Amniotic epithelial cell (primary cell): ENCODE data around the gene BRAF.
"Not testable (repeated sequence)": the region's sequence is repeated elsewhere in the genome, so short reads cannot be mapped to it uniquely, and the experiment has no call there.

Experiments used
- DNase-seq: peaks from one replicate; pipeline ENCODE4 v3.0.0-alpha.2; 2010; ENCODE audit warnings: low read depth

The BRAF gene

DNA sequence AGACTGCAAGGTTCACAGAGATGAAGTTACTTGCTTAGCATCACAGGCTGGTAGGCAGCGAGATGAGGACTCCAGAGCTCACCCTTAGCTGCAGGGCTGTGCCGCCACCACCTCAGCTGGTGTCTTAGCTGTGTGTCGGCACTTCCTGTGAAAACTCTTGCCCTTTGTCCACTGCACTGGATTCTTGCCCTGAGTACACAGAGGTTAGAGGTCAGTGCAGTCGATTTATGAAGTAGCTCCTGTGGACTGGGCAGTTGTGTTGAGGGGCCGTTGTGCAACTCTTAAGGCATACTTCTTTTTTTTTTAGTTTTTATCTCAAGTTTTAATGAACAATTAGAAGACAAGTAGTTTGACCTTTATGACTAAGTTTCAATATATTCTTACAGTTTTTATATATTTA lies 217.6 kb downstream of the BRAF start:
- peak; percentile 7 for DNase-seq

DNA sequence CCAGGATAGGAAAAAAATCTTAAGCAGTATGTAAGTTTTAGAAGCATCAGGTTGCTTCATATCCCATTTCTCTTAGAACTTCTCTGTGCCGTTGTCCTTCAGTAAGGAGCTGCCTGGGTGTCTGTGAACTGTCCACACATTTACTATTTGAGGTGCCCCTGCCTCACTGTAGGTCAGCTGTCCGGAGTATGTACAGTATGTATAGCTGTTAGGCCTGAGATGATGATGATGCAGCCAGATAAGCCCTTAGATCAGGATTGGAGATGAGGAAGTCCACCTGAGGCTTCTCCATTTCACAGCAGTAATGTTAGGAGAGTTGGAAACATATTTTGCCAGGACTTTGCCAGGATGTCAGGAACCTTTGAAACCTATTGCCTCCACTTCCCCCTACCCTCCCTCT lies 220.5 kb downstream of the BRAF start:
- no peak for DNase-seq

DNA sequence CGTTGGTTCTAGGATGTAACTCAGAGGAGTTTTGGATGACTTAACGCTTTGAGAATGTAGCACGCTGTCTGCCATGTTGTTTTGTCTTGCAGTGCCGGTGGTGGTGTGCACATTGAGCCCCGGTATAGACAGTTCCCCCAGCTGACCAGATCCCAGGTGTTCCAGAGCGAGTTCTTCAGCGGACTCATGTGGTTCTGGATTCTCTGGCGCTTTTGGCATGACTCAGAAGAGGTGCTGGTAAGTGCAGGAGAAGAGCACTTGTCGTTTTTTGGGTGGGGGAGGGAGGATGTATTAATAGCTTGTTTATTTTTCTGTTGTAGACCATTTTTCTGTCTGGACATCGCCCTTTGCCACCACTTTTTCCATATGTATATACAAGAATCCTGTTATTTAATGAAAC lies 222.0 kb downstream of the BRAF start:
- DNase-seq, result no peak

DNA sequence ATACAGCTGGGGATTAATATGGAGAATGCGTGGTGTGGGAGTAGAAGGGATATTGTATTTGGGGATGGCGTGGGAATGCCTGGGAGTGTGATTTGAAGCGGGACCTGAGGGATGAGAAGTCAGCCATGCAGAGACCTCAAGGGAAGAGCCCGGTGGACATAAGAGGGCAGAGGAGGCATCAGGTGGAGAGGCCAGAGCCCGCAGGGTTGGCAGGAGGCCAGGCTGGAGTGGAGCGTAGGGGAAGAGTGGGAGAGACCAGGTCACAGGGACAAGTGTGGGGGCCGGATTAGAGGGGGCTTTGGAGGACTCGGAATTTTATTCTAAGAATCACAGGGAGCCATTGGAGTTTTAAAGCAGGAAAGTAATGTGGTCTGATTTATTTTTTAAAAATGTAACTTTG lies 226.3 kb downstream of the BRAF start:
- DNase-seq, result no peak

DNA sequence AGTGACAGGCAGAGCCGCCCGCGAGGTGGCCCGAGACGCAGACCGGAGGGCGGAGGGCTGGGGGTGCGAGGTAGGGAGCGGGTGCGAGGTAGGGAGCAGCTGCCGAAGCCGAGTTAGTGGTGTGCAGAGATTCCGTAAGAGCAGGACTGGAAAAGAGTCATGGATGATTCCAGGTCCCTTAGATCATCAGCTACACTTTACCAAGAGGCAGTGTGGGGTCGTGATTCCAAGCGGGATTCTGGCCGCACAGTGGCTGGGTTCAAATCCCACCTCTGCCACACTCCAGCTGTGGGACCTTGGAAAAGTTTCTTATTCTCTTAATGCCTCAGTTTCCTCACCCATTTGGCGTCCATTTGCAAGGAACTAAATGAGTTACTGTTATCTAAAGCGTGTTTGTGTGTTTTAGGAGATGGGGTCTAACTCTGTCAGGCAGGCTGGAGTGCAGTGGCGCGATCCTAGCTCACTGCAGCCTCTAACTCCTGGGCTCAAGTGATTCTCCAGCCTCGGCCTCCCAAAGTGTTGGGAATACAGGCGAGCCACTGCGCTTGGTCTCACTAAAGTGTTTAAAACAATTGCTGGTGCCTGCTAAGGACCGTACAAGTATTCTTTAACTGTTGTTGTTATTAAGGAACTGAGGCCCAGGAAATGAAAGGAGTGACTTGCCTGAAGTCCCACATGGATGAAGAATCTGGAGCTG lies 227.1 kb downstream of the BRAF start:
- peak; percentile 53 for DNase-seq

DNA sequence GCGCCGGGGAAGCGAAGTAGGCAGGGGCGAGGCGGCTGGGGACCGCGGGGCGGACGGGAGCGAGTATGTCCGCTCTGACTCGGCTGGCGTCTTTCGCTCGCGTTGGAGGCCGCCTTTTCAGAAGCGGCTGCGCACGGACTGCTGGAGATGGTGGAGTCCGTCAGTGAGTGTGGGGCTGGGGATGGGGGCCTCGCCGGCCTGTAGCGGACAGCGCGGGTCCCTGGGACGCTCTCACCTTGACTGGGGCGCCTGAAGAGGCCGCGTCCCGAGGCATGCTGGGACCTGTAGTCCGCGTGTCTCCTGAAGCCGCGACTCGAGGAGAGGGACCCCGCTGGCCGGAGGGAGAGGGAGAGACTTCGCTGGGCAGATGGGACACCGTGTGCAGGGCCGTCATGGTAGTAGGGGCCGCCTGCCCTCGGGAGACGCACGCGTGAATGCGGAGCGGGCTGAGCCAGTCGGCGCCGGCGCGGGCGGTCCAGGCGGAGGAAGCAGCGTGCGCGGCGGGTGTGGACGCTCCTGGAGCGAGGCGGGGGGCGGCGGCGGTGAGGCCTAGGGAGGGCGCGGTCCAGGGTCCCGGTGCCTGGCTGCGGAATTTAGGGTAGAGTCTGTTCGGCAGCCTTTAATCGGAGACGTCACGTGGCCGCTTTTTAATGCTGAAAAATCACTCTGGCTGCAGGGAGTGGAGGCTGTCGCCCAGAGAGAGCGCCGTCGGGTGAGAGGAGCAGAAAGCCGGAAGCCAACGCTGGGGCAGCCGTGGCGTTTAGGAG lies 227.9 kb downstream of the BRAF start, which contains the start of gene NDUFB2:
NDUFB2 (plus strand) TSS at position 29 of the 767 bp plus-strand sequence; CDS start at position 66, 37 bp downstream.
- DNase-seq, result peak; percentile 71

DNA sequence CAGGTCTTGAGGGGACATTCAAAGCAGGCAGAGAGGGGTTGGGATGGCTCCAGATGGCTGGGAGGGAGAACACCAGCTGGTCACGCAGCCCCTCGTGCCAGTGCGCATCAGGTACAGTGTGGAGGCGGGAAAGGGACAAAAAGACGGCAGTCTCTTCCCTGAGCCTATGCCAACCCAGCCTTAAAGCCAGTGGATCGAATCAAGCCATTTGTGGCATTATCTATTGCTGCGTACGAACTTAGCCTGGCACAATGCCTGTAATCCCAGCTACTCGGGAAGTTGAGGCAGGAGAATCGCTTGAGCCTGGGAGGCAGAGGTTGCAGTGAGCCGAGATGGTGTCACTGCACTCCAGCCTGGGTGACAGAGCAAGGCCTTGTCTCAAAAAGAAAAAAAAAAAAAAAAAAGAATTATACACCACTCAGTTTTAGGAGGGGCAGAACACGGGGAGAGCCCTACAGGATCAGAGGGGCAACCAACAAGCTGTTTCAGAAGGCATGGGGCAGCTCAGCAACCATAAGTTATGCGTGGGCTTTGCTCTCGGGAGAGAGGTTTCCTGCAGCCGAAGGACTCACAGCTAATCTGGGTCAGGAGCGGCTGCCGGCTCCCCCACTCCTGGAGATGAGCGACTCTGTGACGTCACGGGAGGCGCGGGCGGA lies 228.6 kb downstream of the BRAF start:
- DNase-seq, result peak; percentile 90

DNA sequence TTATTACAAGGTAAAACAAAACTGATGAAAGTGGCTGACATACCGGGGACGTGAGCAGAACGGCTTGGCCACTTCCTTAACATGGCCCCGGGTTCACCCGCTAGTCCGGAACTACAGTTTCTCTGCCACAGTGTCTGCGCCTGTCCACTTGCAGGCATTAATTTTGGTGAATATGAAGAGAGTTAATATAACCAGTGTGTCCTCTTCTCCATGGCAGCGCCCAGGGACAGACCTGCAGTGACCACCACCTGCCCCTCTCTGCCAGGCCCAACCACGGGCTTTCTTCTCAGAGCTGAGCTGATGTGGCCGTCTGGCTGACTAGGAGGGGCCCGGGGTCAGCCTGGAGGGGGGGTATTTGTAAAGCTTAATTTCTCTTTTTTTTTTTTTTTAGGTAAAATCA lies 229.3 kb downstream of the BRAF start:
- DNase-seq, result no peak

DNA sequence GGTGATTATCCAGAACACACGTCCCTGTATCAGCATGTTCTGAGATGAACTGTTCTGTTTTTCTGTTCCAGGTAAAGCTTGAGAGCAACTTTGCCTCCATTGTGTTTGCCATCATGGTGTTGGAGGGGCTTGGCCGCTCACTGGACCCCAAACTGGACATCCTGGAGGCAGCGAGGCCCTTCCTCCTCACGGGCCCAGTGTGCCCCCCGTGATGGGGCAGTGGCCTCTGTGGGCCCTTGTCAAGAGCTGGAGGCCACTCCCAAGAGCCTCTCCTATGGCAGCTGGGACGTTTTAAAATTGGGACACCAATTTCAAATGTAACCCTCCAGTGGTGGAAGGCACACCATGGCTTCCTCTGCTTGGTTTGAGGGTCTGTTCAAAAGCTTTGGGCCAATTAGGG lies 230.1 kb downstream of the BRAF start:
- DNase-seq, result no peak

DNA sequence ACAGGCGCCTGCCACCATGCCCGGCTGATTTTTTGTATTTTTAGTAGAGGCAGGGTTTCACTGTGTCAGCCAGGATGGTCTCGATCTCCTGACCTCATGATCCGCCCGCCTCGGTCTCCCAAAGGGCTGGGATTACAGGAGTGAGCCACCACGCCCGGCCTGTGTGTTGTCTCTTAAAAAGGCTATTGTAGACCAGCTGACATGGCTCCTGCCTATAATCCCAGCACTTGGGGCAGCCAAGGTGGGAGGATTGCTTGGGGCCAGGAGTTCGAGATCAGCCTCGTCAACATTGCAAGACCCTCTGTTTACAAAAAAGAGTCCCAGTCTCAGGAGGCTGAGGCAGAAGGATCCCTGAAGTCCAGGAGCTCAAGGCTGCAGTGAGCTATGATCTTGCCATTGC lies 230.9 kb downstream of the BRAF start:
- DNase-seq, result not testable (repeated sequence)

DNA sequence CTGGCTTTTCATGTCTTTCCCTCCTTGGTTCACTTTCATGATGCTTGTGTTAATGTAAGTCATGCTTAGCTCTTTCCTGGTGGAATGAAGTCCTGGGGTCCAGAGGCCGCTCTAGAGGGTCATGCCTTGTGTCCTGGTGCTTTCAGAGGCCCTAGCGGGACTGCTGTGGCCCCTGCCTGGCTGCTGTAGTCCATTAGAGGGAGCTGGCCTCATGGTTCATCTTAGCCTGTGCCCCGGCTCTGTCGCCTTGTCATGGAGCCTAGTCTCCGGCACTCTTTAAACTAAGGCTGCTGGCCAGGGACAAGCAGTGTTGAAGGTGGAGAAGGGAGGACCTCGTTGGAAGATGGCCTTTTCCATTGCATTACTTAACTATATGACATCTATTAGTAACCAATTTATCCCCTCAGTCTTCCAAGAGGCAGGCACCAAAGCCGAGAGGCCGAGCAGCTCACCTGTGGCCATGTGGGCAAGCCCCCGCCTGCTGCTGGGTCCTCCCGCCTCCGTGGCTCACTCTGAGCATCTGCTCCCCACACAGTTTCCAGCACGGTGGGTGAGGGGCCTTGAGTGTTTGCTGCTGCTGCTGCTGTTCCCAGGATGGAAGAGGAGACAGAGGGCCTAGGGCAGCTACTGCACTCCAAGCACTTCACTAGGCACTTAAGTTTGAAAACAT lies 233.2 kb downstream of the BRAF start:
- DNase-seq, result no peak

DNA sequence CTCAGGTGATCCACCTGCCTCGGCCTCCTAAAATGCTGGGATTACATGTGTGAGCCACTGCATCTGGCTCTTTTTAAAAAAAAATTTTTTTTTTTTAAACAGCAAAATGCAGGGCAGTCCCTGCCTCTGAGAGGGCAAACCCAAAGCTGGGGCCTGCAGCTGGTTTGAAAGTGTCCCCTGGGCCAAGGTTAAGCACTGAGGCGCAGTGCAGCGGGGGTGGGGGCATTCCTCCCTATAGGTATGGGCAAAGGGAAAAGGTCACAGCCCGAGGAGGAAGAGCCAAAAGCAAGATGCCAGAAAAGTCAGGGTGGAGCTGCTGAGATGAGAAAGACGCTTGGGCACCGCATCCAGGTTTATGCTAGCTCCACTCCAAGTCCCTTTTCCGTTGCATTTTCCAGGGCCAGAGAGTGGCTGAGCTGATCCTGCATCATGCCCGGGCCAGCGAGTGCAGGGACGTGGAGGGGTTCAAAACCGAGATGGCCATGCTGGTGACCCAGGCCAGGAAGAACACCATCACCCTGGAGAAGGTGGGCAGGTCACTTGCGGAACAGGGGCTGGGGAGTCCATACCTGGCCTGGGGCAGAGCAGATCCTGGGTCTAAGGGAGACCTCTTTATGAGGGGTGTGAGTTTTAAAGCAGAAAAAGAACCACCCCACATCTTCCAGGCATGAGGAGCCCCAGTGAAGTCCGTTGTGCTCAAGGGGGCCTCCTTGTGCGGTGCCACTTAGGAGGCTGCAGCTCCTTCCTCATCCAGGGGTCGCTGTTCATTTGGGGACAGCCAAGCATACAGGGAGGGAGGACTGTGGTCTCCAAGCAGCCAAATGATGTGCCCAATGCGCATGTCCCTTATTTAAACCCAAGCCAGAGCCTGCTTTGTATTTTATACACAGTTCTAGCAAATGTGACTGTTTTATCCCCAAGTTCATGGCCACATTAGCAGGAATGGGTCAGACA lies 235.3 kb downstream of the BRAF start:
- no peak for DNase-seq

DNA sequence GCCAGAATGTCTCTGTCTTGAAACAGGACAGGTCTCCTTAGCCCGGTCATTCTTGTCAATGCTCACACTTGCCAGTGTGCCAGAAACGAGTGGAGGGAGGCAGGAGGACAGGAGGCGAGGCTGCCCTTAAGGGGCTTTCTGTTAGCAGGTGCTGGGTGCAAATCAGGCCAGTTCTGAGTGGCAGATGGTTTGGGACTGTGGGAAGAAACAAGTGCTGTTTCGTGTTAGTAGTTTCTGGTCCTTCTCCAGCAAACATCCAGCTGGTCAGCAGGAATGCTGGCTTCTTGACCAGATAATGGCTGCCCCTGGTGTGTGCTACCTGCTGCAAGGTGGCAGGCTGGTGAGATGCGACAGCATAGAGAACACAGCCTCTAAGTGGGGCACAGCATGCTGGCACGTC lies 236.4 kb downstream of the BRAF start:
- DNase-seq, result no peak

DNA sequence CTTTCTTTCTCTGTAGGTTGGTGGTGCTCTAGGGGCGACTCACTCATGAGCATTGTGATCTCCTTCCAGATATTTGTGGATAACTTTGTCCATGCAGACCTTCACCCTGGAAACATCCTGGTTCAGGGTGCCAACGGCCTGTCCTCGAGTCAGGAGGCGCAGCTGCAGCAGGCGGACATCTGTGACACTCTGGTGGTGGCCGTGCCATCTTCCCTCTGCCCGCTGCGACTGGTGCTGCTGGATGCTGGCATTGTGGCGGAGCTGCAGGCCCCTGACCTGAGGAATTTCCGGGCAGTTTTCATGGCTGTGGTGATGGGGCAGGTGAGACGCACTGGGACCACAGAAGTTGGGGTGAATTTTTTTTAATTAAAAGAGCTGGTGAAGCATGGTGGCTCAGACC lies 237.8 kb downstream of the BRAF start:
- no peak for DNase-seq

DNA sequence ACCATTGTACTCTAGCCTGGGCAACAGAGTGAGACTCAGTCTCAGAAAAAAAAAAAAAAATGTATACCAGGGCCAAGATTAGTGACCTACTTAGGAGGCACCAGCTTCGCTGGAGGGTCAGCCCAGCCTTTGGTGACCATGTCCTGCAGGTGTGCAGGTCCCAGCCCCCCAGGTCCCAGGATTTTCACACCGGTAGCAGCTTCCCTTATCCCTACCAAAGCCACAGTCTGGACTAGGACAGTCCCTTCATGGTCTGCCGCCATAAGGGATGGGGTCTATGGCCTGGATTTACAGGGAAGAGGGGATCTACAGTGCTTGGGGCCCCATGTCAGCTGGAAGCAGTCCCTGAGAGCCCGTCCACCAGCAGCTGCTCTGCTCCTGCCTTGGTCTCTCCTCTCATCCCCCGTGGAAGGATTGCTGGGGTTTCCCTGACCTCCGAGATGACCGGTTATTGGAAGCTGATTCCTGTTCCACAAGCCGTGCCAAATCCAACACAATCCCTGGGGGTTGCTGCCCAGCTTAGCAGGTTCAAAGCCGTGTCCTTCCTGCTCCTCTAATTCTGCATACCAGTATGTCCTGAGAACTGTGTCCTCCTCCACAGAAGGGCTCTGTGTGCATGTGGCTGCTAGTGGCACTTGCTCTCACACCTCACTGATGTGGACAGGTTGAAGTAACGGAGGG lies 239.2 kb downstream of the BRAF start:
- no peak for DNase-seq

DNA sequence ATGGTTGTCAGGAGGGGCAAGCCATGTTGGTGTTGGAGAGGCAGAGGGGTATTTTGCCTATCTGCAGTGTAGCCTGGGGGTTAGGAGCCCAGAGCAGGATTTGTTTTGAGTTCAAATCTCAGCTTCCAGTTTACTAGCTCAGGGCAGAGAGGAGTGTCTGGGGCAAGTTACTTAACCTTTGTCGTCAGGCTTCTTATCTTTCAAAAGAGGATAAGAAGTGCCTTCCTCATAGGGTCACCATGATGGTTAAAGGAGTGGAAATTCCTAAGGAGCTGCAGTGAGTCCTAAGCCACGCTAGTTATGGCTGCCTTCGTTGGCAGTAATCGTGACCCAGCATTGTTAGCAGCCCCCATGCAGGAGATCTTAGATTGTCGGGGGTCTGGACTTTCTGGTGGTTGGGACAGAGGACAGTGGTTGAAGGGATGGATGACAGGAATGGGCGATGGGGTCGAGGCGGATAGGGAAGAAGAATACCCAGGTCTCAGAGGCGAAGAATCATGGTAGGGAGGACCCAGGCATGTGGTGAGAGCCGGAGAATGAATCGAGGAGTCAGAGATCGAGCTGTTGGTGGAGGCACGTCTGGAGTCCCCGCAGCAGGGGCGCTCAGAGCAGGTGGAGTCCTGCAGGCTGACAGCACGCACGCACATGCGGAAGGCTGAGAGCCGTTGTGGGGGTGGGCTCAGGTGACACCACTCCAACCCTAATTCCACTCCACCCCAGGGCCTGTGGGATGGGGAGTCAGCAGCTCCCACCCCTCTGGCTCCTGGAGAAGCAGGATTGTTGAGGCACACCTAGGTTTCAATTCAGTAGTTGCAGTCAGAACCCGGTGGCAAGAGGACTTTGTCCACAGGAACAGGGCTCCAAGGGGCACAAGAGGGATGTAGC lies 240.4 kb downstream of the BRAF start:
- DNase-seq, result no peak

DNA sequence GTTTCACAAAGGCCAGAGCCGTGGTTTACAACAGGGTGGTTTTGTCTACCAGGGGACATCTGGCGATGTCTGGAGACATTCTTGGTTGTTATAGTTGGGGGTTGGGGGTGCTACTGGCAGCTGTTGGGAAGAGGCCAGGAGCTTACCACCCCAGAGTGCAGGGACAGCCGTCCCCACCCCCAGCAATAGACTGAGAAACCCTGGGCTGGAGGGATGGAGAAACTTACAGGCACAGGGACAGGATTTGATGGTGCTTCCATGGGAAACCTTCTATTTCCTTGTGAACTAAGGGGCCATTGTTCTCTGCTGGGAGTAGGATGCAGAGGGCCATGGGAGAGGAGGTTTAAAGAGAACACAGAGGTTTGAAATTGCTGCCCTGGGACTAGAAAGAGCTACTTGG lies 241.1 kb downstream of the BRAF start:
- DNase-seq, result no peak

DNA sequence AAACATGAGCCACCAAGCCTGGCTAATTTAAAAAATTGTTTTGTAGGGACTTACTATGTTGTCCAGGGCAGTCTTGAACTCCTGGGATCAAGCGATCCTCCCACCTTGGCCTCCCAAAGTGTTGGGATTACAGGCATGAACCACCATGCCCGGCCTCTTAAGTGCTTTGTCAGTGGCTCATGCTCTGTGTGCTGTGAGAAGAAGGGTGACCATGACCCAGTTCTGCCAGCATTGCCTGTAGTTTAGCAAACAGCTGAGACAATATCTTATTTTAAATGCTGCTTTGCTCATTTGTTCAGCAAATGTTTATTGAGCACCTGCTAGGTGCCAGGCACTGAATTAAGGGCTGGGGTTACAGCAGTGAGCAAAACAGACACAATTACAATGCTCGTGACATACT lies 243.0 kb downstream of the BRAF start:
- no peak for DNase-seq

DNA sequence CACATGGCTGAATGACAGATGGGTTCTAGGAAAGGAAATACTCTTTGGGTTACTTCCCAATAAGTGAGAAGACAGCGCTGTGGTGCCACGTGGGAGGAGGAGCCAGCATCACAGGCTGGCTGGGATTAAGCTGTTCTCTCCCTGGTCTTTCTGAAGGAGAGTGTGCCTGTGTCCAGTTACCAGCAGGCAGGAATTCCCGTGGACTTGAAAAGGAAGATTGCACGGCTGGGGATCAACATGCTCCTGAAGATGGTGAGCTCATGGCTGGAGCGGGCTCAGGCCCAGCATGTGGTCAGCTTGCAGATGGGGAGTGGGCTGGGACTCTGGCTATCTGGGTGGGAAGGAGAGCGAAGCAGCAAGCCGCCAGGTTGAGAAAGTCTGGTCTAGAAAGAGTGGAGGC lies 243.8 kb downstream of the BRAF start:
- DNase-seq, result no peak

DNA sequence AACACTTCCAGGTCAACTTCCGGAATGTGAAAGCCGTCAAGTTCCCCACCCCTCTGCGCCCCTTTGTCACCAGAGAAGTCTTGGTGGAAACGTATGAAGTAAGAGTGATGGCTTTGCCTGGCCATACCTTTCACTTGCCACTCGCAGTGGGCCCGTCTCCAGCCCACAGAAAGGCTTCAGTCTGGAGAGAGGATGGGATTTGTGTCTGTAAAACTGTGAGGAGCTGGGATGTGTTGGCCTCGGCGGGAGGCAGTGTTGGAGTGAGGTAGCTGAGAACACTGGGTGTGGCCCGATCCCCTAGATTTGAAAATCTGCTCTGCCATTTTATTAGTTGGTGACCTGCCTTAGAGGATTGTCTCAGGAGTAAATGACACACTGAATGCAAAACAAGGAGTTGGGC lies 245.5 kb downstream of the BRAF start:
- DNase-seq, result no peak
